HG03064 (cell line): ENCODE measurements around the gene NACC1.

Source experiments
- ATAC-seq: cut with Tn5 transposase; IDR thresholded peaks from one replicate; pipeline ENCODE4 v1.9.1; 2021; ENCODE audit warnings: low read depth; ENCODE audit not compliant: unreplicated experiment

The NACC1 gene

GRCh38 chr19:13187419-13187818 is 69.4 kb downstream of the NACC1 start:
- ATAC-seq, result no peak

- no peak for ATAC-seq
These were observed 71.5 kb downstream of the NACC1 start for GRCh38 chr19:13189600-13189999.
